Aorta (tissue), 4 donors: Measurements from ENCODE around the gene ATP10A. TPM values are rescaled to one million over a fixed set of nuclear protein-coding genes. Genes with fewer than 3 reads are reported as not detected.

Source experiments
- microRNA-seq, 2 donors: library from miRNA; unstranded; fragments of <30 nt; microRNA quantifications; one replicate each; pipeline ENCODE4 v1.2.0, GENCODE V29; 2020
- polyA plus RNA-seq, 2 donors: library from polyadenylated mRNA; stranded (reverse); fragments of 200-250 nt; gene quantifications; one replicate each; pipeline ENCODE4 v1.2.3, GENCODE V29; 2013
- total RNA-seq, 2 donors: library from RNA; stranded (reverse); fragmentation: NEBNext Ultra II Directional; extraction: Animal tissue kit (Norgen Biotek cat#: 25700); gene quantifications; one replicate each; pipeline ENCODE4 v1.2.1, GENCODE V29; 2021
- donor health status: healthy with polysubstance abuse.
- donor health status: Bipolar disorder and iron deficiency.
- donor health status: DM: no; HTN: no; CAD: no.
- donor health status: DM: yes; HTN: yes; CAD: no.

Gene ATP10A
- total and polyA plus RNA-seq, 4 donors, result 3.6 to 55.0 (median 22.2) TPM

Small RNA genes within 50 kb of the gene (microRNA-seq; reads per million reads assigned to microRNA genes)
- 0 to 6.6 reads per million in 2 donors for gene MIR4715
